Measurements from ENCODE around the gene PARP14.

The PARP14 gene

DNA sequence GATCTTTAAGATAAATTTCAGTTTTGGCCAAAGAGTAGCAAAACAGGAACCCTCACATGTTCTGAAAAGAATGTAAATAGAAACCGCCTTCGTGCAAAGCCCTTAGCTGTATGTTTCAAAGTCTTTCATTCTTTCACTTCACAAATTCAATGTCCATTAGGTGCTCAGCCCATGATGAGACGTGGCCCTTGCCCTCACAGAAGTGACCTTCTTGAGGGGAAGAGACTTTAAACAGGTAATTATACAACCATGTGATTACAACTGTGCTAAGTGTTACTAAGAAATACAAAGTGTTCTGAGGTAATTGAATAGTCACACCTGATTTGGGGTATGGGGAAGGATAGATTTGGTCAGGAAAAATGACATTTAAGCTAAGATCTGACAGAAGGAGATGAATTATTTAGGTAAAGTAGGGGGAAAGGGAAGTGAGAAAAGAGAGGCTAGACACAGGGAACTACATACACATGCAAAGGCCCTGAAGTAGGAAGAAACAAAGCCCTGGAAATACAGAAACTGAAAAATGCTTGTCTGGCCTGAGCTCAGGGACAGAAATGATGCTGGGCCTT lies 93.4 kb downstream of the PARP14 start:
- no peak for DNase-seq

GRCh38 chr3:122774564-122774963 lies 93.9 kb downstream of the PARP14 start:
- DNase-seq = no peak

GRCh38 chr3:122776675-122777468 lies 96.2 kb downstream of the PARP14 start:
- no peak for DNase-seq

DNA sequence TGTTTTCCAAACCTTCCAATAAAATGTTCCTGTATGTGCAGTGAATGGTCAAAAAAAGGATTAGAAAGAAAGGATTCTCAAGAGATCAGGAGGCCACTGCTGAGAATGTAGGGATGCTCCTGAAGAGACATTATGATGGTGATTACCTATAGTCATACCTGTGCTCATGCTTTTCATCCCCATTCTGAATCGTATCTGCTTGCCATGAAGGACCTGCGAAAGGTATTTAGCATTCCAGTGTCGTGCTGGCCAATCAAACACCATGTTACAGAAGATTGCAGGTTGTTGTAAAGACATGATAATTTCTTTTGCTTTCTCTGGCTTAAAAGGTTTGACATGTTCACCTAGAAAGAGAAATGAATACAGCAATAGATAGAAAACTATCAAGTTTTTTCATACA lies 96.9 kb downstream of the PARP14 start:
- DNase-seq = no peak
